GM23248 (cell line): ENCODE data around the gene CYBB.

Source experiments
- EZH2 ChIP-seq: fragments of 200-600 bp; sonication (generic); IDR thresholded peaks from 2 replicates; pipeline ENCODE4 v1.6.1; 2018; ENCODE audit warnings: antibody characterized with exemption, mild to moderate bottlenecking; ENCODE audit not compliant: insufficient read depth, poor library complexity, severe bottlenecking
- EZH2phosphoT487 ChIP-seq: fragments of 200-600 bp; sonication (generic); IDR thresholded peaks from 2 replicates; pipeline ENCODE4 v1.6.1; 2018; ENCODE audit warnings: antibody characterized with exemption, moderate library complexity, mild to moderate bottlenecking, low read depth; ENCODE audit not compliant: insufficient read depth

GRCh38 chrX:37776987-37777325 lies 2.9 kb upstream of the CYBB start:
- no peak for TF ChIP-seq EZH2phosphoT487
- no peak for TF ChIP-seq EZH2
